A673 (cell line): ENCODE measurements around the gene TBC1D9. TPM values are rescaled to one million over a fixed set of nuclear protein-coding genes. Genes with fewer than 3 reads are reported as not detected.

Experiments used
- BruUV-seq: library from RNA; stranded (reverse); fragments of 400-500 nt; replicated peaks from 2 replicates; lab custom pipeline; 2021; lab: Mats Ljungman, UMichigan
- CTCF ChIA-PET: fragments of 300-600 bp; sonication (Branson Sonifier 250); formaldehyde crosslinking; loops from one replicate; lab custom pipeline; 2022; ENCODE audit warnings: antibody characterized with exemption; lab: Charles Lee
- POLR2A ChIA-PET: fragments of 300-600 bp; sonication (Branson Sonifier 250); formaldehyde crosslinking; loops from one replicate; lab custom pipeline; 2022; ENCODE audit warnings: antibody characterized with exemption; ENCODE audit not compliant: low non-redundant PET; lab: Charles Lee
- DNase-seq: peaks from one replicate; pipeline ENCODE4 v3.0.0-alpha.2; 2015; ENCODE audit warnings: low spot score
- H3K27ac ChIP-seq: fragments of 200-600 bp; sonication (generic); 2 replicates; pipeline ENCODE4 v1.5.1; 2016; ENCODE audit warnings: mixed run types, low read depth, mild to moderate bottlenecking, mixed read lengths, antibody characterized with exemption, low read length; ENCODE audit not compliant: poor library complexity, severe bottlenecking
- H3K27me3 ChIP-seq: fragments of 200-600 bp; sonication (generic); replicated peaks from 2 replicates; pipeline ENCODE4 v1.6.1; 2017; ENCODE audit warnings: mixed run types, low read depth, mild to moderate bottlenecking, mixed read lengths, antibody characterized with exemption, low read length; ENCODE audit not compliant: insufficient read depth, poor library complexity
- H3K36me3 ChIP-seq: fragments of 200-600 bp; sonication (generic); 2 replicates; pipeline ENCODE4 v1.6.1; 2016; ENCODE audit warnings: mixed run types, mild to moderate bottlenecking, mixed read lengths, antibody characterized with exemption, low read length; ENCODE audit not compliant: insufficient read depth, poor library complexity, severe bottlenecking
- H3K4me1 ChIP-seq: fragments of 200-600 bp; sonication (generic); 2 replicates; pipeline ENCODE4 v1.6.1; 2017; ENCODE audit warnings: mixed run types, mild to moderate bottlenecking, mixed read lengths, antibody characterized with exemption, low read length; ENCODE audit not compliant: insufficient read depth, poor library complexity, severe bottlenecking
- H3K4me3 ChIP-seq: fragments of 200-600 bp; sonication (generic); 2 replicates; pipeline ENCODE4 v1.5.1; 2016; ENCODE audit warnings: low read depth, mixed run types, mild to moderate bottlenecking, mixed read lengths, low read length; ENCODE audit not compliant: poor library complexity, severe bottlenecking
- H3K9me3 ChIP-seq: fragments of 200-600 bp; sonication (generic); 2 replicates; pipeline ENCODE4 v1.6.1; 2016; ENCODE audit warnings: mixed run types, low read depth, mild to moderate bottlenecking, mixed read lengths, antibody characterized with exemption, low read length; ENCODE audit not compliant: poor library complexity, severe bottlenecking
- CTCF ChIP-seq: fragments of 300-800, 200-600 bp; sonication (generic); conservative IDR thresholded peaks from 2 replicates; pipeline ENCODE4 v1.5.1; 2017; ENCODE audit warnings: low read depth, mild to moderate bottlenecking, antibody characterized with exemption, low read length, moderate library complexity, mixed read lengths
- EZH2 ChIP-seq: fragments of 200-600 bp; sonication (generic); IDR thresholded peaks from 2 replicates; pipeline ENCODE4 v1.6.1; 2017; ENCODE audit warnings: borderline replicate concordance, low read depth, mild to moderate bottlenecking, mixed read lengths, antibody characterized with exemption, low read length; ENCODE audit not compliant: poor library complexity, severe bottlenecking
- intact Hi-C: fragments of 100-400 bp; cut with micrococcal nuclease; formaldehyde crosslinking; loops from one replicate; pipeline ENCODE4 v1.10.0; 2022; ENCODE audit not compliant: unreplicated experiment
- total RNA-seq: library from RNA; stranded (reverse); gene quantifications from 2 replicates; pipeline ENCODE4 v1.2.3, GENCODE V29; 2021

The TBC1D9 gene
- total RNA-seq, 1 experiment from 2014 or later = 22.4 TPM

- TF ChIP-seq EZH2 = peak; percentile 69
- no peak for TF ChIP-seq CTCF
- intact Hi-C loops = no loop called here
- no peaks in the 10 kb centered on the region for H3K4me1 ChIP-seq
- ChIA-PET CTCF (interaction anchor here (0.5 kb wide), 1 partner anchor 218 kb away, joined by 4 read pairs; no protein-coding TSS in a partner anchor), POLR2A (no interaction called here)
- no peak for DNase-seq
- no TSS peak for BruUV-seq
- no peaks in the 10 kb centered on the region for H3K36me3 ChIP-seq
- no peak overlapping the region for H3K4me3 ChIP-seq
- peaks cover 37% of the 10 kb centered on the region for H3K27me3 ChIP-seq
- H3K9me3 ChIP-seq = no peaks in the 10 kb centered on the region
- no peak overlapping the region for H3K27ac ChIP-seq
Measured at GRCh38 chr4:140579278-140579677, 176.9 kb downstream of the TBC1D9 start.

DNA sequence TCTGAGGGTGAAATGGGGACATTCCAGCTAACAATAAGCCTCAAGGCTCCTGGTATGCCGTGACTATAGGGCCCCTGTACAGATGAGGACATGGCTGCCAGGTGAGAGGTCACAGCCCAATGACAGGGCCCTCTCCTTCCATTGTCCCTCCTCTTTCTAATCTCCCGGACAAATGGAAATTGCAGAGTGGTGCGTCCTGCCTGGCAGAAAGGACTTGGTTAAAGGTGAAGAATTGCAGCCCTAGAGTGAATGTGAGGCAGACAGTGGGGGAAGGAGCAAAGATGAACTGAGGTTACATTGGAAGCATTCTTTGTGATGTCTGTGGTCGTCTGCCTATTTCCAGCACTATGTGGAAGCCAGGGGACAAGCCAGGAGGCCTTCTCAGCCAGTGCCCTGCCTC is 180.7 kb downstream of the TBC1D9 start:
- BruUV-seq = no TSS peak
- peaks cover 38% of the 10 kb centered on the region for H3K27me3 ChIP-seq
- CTCF ChIA-PET = interaction anchor here (0.6 kb wide), 2 partner anchors 32 to 33 kb away, joined by 3 read pairs; no protein-coding TSS in a partner anchor

DNA sequence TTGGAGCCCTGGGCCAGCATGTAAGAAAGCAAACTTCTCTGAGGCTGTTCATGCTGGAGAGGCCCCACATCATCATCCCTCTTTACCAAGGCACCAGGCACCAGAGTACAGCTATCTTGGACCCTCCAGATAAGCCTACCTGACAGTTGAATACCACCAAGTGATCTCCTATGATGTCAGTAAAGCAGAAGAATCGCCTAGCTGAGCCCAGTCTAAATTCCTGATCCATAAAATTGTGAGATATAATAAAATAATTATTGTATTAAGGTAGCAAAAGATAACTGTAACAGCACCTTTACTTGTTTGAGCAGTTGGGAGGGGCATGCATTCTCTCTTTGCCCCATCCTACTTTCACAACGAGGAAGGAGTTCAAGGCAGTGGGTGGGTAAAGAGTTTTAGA is 184.6 kb downstream of the TBC1D9 start:
- no peaks in the 10 kb centered on the region for H3K9me3 ChIP-seq
- ChIA-PET CTCF (no interaction called here), POLR2A (no interaction called here)
- TF ChIP-seq CTCF = no peak
- TF ChIP-seq EZH2 = no peak
- DNase-seq = no peak
- H3K4me1 ChIP-seq = no peaks in the 10 kb centered on the region
- H3K4me3 ChIP-seq = no peak overlapping the region
- H3K27me3 ChIP-seq = peaks cover 45% of the 10 kb centered on the region
- H3K27ac ChIP-seq = no peak overlapping the region
- BruUV-seq = no TSS peak
- H3K36me3 ChIP-seq = no peaks in the 10 kb centered on the region
- intact Hi-C loops = no loop called here

More for the DNA sequence above, 180.7 kb downstream of the TBC1D9 start:
- H3K4me3 ChIP-seq = no peak overlapping the region
- no peak for DNase-seq
- H3K36me3 ChIP-seq = no peaks in the 10 kb centered on the region
- H3K4me1 ChIP-seq = no peaks in the 10 kb centered on the region
- intact Hi-C loops = no loop called here
- POLR2A ChIA-PET = no interaction called here
- no peaks in the 10 kb centered on the region for H3K9me3 ChIP-seq
- TF ChIP-seq EZH2 = no peak
- no peak for TF ChIP-seq CTCF
- no peak overlapping the region for H3K27ac ChIP-seq

Other genes starting within 250 kb of the TBC1D9 start
- 37.2 and 38.1 TPM in 2 replicates for gene ELMOD2, start 232.2 kb downstream of the TBC1D9 start, total RNA-seq
- 0.22 TPM in 1 of 2 replicates, not detected in the other for gene UCP1, start 187.4 kb downstream of the TBC1D9 start, total RNA-seq